A172 (cell line): Measurements from ENCODE around the gene SHANK1. TPM values are rescaled to one million over a fixed set of nuclear protein-coding genes. Genes with fewer than 3 reads are reported as not detected.
A peak's percentile ranks its signal among the peaks of the same experiment; 100 is the strongest.

ENCODE experiments used
- DNase-seq: peaks from one replicate; pipeline ENCODE4 v3.0.0-alpha.2; 2015; ENCODE audit warnings: low spot score
- total RNA-seq: library from RNA; depleted of rRNA; stranded (reverse); fragments of >200 nt; shearing (Covaris generic); gene quantifications from 2 replicates; pipeline ENCODE4 v1.2.3, GENCODE V29; 2014

The SHANK1 gene
- total RNA-seq, 1 experiment from 2014 or later, result 0.40 TPM

DNA sequence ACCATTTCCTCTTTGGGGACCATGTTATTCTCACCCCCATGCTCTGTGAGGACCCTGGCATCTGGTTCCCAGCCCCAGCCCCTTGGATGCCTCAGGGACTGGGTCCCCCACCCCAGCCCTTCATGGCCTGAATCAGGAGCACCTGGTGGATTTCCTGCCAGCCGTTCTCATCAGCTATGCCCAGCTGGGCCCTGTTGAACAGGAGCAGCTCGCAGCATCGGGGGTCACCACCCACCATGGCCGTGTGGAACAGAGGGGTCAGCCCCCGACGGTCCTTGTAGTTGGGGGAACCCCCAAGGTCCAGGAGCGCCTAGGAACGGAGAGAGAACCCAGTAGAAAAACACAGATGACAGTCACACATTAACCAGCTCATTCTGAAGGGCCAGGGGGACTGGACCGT, 7.8 kb downstream of the SHANK1 start:
- DNase-seq, result no peak

DNA sequence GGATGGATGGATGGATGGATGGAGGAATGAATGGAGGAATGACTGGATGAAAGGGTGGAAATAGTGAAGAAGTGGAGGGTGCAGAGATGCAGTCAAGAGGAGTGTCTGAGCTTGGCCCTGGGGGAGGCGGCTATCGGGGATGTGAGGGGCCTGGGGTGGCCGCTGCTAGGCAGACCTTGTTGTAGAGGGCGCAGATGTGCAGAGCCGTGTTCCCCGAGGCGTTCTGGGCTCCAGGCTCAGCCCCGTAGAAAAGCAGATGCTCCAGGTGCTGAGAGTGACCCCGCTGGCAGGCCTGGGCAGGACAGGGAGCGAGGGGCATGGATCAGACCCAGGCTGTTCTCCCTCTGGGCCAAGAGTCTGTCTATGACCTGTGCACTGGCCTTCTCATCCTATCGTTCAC, 8.4 kb downstream of the SHANK1 start:
- DNase-seq, result no peak

DNA sequence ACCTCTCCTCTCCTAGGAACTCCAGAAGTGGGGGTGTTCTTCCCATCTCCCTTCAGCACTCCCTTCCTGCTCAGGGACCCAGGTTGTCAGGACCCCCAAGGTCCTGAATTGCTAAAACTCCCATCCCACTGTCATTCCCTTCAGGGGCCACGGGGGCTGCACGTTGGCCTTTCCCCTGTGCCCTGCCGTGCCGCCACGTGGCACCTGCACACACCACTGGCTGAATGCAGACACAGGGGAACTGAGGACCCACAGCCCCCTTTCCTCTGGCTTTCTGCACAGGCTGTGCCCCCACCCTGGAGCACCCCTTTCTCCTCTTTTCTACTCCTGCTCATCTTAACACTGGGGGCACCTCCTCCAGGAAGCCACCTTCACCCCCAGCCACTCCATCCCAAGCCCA, 9.0 kb downstream of the SHANK1 start:
- no peak for DNase-seq

DNA sequence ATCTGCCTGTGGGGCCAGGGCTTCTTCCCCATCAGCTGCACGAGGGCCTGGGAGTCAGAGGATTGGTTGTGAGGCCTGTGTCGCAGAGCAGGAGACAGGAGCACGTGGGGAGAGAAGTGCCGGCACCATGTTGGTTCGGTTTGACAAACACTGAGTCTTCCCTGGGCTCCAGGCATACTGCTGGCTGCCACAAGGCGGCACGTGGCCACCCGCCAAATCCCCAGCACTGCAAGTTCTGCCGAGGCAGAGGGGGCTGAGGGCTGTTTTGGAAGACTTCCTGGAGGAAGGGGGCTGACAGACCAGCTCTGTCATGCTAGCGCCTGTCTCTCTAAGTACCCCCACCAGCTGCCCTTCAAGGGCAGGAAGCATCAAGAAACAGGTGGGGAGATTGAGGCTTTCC, 9.5 kb downstream of the SHANK1 start:
- no peak for DNase-seq

DNA sequence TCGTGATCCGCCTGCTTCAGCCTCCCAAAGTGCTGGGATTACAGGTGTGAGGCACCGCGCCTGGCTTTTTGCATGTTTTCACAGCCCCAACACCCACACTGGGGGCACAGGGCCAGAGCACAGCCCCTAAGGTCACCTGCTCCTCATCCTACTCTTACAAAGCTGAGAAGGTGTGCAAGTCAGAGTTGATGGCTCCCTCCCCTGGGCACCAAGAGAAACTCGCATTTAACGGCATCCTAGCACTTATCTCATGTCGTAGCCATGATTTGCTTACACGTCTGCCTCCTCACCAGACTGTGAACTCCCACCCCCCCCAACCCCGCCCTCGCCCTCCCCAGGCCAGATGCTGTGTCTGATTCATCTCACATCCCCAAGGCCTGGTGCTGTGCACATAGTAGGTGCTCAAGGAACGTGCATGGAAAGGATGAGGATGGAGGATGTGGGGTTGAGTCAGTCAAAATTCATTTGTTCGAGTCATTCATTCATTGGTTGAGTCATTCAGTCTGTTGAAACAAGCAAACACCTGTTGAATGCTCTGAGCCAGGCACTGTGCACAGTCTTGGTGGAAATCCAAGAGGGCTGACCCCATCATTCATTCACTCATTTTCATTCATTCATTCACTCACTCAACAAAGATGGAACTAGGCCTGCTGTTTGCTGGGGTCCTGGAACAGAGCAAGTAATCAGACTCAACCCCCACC, 11.3 kb downstream of the SHANK1 start:
- DNase-seq, result no peak

DNA sequence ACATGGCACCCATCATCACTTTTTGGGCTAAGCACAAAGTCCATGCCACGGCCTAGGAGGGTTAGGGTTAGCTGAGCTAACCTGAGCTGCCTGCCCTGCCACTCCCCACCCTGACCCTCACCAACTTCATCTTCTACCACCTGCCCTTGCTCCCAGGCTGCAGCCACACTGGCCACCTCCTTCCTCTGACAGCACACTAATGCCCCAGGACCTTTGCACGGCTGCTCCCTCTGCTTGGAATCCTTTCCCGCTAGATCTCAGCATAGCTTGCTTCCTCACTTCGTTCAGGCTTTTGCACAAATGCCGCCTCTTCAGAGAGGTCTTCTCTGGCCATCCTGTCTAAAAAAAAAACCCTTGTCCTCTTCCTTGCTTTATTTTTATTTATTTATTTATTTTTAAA, 13.2 kb downstream of the SHANK1 start:
- DNase-seq, result no peak

DNA sequence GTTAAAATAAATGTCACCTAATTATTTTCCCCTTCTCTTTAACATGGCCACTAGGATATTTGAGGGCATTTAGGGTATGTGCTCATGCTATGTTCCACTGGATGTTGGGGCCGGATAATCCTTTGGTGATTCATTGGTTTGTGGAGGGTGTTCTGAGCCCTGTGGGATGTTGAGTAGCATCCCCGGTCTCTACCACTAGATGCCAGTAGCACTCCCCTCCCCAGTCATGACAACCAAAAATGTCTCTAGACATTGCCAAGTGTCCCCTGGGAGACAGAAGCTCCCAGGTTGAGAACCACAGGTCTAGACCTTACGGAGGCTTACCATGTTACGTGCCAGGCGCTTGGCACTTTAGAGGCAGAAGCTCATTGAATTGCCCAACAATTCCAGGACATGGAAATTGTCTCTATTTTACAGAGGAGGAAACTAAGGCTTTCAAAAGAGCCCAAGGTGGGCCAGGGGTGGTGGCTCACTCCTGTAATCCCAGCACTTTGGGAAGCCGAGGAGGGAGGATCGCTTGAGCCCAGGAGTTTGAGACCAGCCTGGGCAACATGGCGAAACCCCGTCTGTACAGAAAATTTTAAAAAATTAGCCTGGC, 14.1 kb downstream of the SHANK1 start:
- DNase-seq, result peak; percentile 86

DNA sequence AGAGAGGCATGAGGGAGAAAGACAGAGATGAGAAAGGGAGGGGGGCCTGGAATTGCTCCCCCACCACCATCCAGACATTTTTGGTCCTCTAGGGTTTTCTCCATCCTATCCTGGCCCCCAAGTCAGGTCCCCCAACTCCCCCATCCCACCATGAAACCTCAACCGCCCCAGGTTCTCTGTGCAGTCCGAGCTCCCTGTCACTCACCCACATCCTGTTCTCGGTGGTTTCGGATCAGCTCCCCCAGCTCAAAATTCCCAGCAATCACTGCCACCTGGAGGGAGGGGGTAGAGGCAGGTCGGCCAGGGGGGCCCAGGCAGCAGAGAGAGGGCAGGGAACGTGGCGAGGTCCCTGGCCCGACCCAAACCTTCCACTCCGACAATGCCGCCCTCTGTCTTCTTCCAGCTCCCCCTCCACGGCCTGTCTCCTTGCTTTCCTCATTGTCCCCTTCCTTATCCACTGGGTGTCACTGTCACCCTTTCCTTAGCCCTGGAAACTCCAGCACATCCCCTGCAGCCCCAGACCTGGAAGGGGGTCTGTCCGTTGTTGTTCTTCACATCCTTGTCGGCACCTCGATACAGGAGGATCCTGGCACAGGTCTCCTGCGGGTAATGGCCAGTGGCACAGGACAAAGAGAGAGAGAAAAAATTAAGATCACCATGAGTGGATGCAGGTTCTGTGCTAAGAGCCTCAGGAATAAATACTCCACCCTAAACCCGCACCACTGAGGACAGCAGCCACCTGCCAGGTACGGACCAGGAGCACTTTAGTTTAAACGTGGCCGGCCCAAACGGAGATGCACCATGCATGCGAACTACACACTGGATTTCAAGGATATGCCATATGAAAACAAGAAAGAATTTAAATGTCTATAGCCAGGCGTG, 15.4 kb downstream of the SHANK1 start:
- no peak for DNase-seq

DNA sequence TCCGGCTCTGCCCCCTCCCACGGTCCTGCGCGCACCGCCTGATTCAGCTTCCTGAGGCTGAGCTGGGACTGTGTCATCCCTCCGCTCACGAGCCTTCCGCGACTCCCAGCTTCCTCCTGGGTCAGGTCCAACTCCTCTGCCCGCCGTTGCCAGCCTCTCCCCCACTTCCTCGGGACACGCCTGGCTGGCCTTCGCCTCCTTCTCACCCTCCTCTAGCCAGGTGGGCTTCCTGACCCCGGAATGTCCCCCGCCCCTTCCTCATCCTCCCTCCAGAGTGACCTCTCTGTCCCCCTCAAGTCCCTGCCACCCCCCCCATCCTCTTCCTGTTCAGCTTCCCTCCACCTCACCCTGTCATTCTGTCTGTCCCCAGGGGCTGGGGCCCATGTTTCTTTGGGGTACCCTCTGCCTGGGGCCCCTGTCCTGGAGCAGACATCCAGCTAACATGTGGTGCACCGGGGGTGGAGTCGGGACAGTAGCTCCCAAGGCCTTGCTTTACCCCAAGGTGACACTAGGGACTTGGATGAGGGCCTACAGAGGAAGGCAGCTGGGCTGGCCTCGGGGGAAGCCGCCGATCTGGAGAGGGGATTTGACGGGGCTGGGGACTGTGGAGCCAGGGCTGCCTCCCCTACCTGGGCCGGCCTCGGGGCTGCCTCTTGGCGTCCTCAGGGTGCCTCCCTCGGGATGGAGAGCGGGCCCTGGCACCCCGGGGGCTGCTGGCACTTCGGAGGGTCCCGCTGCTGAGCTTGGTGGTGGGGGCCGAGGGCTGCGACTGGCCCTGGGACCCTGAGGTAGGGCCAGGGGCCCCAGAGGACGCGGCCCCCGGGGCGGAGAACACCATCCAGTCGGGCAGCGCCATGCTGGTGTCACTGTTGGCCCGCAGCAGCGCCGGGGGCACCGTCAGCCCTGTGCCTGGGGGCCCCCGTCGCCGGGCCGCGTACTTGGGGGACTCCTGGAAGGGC, 16.5 kb downstream of the SHANK1 start:
- DNase-seq, result peak; percentile 67

DNA sequence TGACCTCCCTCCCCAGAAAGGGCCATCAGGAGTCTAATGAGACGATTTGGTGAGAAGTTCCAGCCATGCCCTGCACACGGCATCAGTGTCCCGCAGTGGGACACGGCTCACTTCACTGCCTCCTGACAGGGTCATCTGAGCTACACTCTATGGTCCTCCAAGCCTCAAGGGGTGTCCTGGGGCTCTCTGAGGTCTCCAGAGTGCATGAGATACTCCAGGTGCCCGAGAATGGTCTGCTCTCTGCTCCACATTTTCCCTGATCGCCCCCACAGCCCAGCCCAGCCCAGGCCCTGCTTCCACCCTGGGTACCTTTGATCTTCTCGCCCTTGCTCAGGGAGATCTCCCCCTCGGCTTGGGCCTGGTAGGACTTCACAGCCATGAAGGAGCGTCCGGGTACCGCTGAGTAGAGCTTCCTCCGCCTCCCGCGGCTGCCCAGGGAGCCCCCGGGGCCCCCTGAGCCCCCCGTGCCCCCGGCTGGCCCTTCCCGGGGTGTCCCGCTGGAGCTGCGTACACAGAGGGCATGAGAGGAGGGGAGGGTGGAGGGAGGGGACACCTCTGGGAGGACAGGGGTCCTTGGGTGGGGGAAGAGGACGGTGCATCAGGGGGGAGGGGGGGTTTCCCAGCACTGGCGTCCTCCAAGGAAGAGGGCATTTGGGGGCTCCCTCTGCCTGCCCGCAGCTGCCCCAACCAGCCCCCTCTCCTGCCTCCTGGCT, 17.3 kb downstream of the SHANK1 start:
- no peak for DNase-seq

DNA sequence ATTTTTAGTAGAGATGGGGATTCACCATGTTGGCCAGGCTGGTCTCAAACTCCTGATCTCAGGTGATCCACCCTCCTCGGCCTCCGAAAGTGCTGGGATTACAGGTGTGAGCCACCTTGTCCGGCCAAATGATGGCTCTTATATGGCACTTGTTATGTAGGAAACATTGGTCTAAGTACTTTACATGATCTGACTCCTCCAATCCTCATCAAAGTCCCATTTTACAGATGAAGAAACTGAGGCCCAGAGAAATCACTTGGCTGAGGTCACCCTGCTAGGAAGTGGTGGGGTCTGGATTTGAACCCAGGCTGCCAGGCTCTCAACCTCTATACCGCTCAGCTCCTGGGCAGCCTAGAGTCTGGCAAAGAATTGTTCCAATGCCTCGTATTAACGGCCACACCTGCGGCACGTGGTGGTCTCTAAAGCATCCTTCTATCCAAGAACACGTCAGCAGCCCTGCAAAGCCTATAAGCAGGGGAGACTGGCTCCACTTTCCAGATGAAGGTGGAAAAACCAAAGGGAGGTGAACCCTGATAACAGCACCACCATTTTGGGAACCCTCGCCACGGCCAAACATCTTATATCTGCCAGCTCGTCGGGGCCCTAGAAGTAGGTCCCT, 18.1 kb downstream of the SHANK1 start:
- DNase-seq, result no peak

DNA sequence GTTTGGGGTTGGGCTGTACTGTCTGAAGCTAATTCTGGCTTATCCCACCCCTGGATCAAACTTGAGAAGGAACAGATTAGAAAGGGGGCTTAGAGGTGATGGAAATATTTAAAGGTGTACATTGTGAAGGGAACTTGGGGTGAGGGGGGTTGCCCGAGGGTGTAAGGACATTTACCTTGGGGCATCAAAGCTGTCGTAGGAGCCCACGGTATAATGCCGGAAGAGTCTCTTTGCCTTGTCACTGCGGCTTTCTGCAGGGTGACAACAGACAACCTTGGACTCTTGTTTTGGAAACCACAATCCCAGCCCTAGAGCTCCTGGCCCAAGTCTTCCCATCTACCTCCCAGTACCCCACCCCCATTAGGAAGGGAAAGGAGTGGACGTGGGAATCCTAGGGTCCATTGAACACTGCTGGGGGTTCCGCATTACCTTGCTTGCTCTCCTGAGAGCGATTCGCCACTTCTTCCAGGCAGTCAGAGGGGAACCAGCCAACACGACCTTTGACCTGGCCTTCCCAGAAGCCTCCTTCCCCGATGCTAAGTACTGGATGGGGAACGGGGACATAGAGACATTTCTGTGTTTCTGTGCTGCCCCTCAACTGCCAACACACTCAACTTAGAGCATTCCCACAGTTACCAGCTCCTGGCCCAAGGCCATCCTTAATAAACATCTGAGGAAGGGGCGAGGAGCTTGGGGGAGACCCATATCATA, 22.0 kb downstream of the SHANK1 start:
- DNase-seq, result no peak

DNA sequence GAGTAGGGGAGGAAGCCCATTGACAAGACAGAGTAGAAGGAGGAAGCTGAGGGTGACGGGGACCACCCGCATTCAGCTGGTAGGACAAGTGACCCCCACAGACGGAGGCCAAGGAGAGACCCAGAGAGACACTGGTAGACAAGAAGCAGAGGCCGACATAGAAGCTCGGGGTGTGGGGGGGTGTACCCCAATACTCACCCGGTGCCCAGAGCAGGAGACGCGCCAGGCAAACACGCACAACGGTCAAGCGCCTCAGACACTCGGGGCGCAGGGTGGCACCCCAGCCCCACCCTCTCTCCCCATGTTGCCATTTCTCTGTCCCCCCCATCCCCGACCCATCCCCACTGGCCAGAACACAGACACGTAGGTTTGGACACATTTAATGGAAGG, 23.5 kb downstream of the SHANK1 start:
- no peak for DNase-seq

DNA sequence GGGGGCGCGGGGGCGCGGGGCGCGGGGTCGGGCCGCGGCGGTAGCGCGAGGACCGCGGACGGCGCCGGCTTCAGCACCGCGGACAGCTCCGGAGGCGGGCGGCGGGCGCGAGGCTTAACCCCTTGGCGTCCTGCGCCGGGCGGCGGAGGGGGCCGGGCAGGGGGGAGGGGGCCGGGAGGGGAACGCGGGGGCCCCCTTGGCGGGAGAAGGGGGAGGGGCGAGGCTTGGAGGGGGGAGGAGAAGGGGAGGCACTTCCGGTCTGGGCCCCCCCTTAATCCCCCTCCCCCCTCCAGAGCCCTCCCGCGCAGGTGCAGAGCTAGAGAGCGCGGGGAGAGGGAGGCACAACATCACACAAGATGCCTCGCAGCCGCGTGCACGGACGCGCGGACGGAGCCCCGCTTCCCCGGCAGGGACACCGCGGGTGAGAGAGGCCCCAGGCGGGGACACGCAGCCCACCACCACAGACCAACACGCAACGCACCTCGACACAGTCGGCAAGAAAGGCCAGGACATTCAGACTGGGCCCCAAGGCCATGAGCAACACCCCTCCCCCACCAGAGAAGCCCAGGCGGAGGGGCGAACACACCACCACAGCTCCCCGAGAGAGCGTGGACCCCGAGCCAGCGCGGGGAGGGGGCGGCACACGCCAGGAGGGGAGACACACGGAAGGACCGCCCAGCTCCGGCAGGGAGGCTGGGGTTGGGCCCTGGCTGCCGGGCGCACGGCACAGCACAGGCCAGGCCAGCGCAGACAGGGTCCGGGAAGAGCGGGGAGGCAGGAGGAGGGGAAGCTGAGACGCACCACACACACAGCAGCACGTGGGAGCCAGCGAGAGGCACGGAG, 24.1 kb downstream of the SHANK1 start:
- DNase-seq, result no peak

DNA sequence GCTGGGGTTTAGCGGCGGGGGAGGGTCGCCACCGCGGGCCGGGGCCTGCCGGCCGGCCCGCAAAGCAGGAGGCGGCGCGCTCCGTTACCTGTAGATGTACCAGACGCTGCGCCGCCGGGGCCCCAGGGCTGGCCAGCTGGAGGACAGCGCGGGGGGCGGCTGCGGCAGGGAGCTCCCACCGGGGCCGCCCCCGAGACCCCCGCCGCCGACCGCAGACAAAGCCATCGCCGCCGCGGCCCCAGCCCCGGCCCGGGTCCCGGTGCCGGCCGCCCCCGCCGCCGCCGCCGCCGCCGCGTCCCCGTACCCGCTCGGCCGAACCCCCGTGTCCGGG, 24.8 kb downstream of the SHANK1 start:
- DNase-seq, result no peak

DNA sequence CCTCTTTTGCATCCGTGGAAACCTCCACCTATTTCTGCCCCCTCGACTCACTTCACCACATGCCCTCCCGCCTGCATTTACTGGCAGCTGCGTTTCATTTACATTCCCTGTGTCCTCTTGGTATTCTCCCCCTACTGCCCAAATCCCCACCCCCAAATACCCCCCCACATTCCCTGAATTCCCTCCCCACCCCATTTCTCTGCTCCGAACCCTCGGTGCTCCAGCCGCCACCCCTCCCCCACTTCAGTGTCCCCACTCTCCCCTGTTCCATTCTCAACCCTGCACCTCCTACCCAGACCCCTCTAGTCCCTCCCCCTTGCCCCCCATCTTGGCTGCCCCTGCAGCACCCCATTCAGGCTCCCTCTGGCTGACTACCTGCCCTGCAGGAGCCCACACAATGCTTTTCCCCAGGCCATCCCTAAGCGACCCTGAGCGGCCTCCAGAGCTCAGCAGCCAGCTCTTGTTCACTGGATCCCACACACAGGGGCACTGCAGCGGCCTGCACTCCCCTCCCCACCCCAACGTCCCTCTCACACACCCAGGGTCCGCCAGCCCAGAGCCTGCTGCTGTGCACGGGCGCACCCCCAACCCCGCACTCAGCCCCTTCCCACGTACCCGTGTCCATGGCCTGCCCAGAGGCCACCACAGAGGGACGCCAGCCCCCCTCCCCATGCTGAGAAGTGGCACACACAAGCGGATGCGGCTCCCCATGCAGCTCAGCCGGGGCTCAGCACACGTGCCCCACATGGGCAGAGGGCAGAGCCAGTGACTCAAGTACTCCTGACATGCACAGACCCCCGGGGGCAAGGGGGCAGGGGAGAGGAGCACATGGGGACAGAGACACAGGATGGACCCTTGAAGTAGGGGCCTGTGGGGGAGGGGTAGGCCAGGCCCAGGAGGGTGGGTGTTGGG, 26.3 kb downstream of the SHANK1 start:
- DNase-seq, result no peak

DNA sequence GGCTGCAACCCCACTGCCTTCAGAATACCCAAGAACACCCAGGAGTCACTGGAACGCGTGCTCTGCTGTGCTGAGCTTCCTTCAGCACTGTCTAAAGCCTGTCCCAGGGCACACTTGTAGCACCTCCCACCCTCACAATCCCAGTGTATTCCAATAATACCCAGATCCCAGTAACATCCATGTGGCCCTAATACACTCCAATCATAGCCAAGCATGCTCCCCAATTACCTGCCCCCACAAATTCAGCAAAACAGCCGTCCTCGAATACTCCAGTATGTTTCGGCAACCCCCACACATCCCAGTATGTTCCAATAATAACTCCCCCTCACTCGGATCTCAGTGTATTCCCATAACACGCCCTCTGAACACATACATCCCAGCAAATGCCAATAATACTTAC, 29.2 kb downstream of the SHANK1 start:
- no peak for DNase-seq

DNA sequence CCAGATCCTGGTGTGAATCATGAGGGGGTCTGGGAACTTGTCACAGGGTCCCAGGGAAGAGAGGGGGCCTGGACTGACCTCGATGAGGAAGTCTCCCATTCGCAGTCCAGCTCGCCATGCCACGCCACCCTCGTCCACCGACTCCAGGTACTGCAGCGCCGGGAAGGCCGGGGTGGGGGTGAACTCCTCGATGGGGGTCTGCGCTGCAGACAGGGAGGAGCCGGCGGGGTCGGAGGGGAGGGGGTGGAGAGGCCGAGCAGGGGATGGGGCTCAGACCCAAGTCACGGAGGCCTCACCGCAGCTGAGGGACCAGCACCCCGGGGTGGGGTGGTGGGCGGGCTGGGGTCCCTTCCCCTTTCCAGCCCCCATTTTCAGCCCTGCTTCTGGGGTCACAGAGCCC, 30.8 kb downstream of the SHANK1 start:
- DNase-seq, result no peak
